ENCODE measurements around the gene ZNF627.
"Not testable (repeated sequence)": the region's sequence is repeated elsewhere in the genome, so short reads cannot be mapped to it uniquely, and the experiment has no call there.

The ZNF627 gene

GRCh38 chr19:11580116-11580515 lies 17.2 kb upstream of the ZNF627 start:
- Histone ChIP-seq H3K9ac (ENCODE audit: low read length) (no peak overlapping the region), H3K4me3 (ENCODE audit: low read length) (no peak overlapping the region), H3K27ac (ENCODE audit: low read depth, low read length) (no peak overlapping the region), H3K36me3 (ENCODE audit: control insufficient read depth, insufficient read depth, low read length) (no peaks in the 10 kb centered on the region), H3K27me3 (ENCODE audit: control insufficient read depth, insufficient read depth, low read length) (peaks cover 5% of the 10 kb centered on the region), H3K4me1 (ENCODE audit: control insufficient read depth, insufficient read depth, low read length) (no peaks in the 10 kb centered on the region)

GRCh38 chr19:11581740-11582139 lies 15.5 kb upstream of the ZNF627 start:
- no peaks in the 10 kb centered on the region for H3K4me1 ChIP-seq (ENCODE audit: control insufficient read depth, insufficient read depth, low read length)
- H3K36me3 ChIP-seq (ENCODE audit: control insufficient read depth, insufficient read depth, low read length), result no peaks in the 10 kb centered on the region
- no peak overlapping the region for H3K27ac ChIP-seq (ENCODE audit: low read depth, low read length)
- H3K9ac ChIP-seq (ENCODE audit: low read length), result no peak overlapping the region
- peaks cover 5% of the 10 kb centered on the region for H3K27me3 ChIP-seq (ENCODE audit: control insufficient read depth, insufficient read depth, low read length)
- H3K4me3 ChIP-seq (ENCODE audit: low read length), result no peak overlapping the region

GRCh38 chr19:11586331-11586730 lies 11.0 kb upstream of the ZNF627 start:
- no peak overlapping the region for H3K9ac ChIP-seq (ENCODE audit: low read length)
- H3K4me1 ChIP-seq (ENCODE audit: control insufficient read depth, insufficient read depth, low read length), result peaks cover 4% of the 10 kb centered on the region
- no peaks in the 10 kb centered on the region for H3K36me3 ChIP-seq (ENCODE audit: control insufficient read depth, insufficient read depth, low read length)
- H3K4me3 ChIP-seq (ENCODE audit: low read length), result no peak overlapping the region
- no peak overlapping the region for H3K27ac ChIP-seq (ENCODE audit: low read depth, low read length)
- no peaks in the 10 kb centered on the region for H3K27me3 ChIP-seq (ENCODE audit: control insufficient read depth, insufficient read depth, low read length)

GRCh38 chr19:11587302-11587974 lies 9.8 kb upstream of the ZNF627 start:
- no peak overlapping the region for H3K9ac ChIP-seq (ENCODE audit: low read length)

GRCh38 chr19:11587975-11588631 lies 9.2 kb upstream of the ZNF627 start:
- no peak overlapping the region for H3K27ac ChIP-seq (ENCODE audit: low read depth, low read length)
- H3K4me3 ChIP-seq (ENCODE audit: low read length), result peak overlapping the region; percentile 41
- H3K36me3 ChIP-seq (ENCODE audit: control insufficient read depth, insufficient read depth, low read length), result no peaks in the 10 kb centered on the region
- peaks cover 4% of the 10 kb centered on the region for H3K4me1 ChIP-seq (ENCODE audit: control insufficient read depth, insufficient read depth, low read length)
- H3K27me3 ChIP-seq (ENCODE audit: control insufficient read depth, insufficient read depth, low read length), result no peaks in the 10 kb centered on the region
- H3K9ac ChIP-seq (ENCODE audit: low read length), result no peak overlapping the region

More at GRCh38 chr19:11587302-11587974, 9.8 kb upstream of the ZNF627 start:
- peak overlapping the region; percentile 41 for H3K4me3 ChIP-seq (ENCODE audit: low read length)
- H3K4me1 ChIP-seq (ENCODE audit: control insufficient read depth, insufficient read depth, low read length), result peaks cover 4% of the 10 kb centered on the region
- no peaks in the 10 kb centered on the region for H3K36me3 ChIP-seq (ENCODE audit: control insufficient read depth, insufficient read depth, low read length)
- H3K27me3 ChIP-seq (ENCODE audit: control insufficient read depth, insufficient read depth, low read length), result no peaks in the 10 kb centered on the region
- no peak overlapping the region for H3K27ac ChIP-seq (ENCODE audit: low read depth, low read length)

GRCh38 chr19:11594084-11594483 lies 3.2 kb upstream of the ZNF627 start:
- no peak overlapping the region for H3K9ac ChIP-seq (ENCODE audit: low read length)
- H3K36me3 ChIP-seq (ENCODE audit: control insufficient read depth, insufficient read depth, low read length), result no peaks in the 10 kb centered on the region
- H3K4me1 ChIP-seq (ENCODE audit: control insufficient read depth, insufficient read depth, low read length), result peaks cover 4% of the 10 kb centered on the region
- H3K4me3 ChIP-seq (ENCODE audit: low read length), result no peak overlapping the region
- no peak overlapping the region for H3K27ac ChIP-seq (ENCODE audit: low read depth, low read length)
- H3K27me3 ChIP-seq (ENCODE audit: control insufficient read depth, insufficient read depth, low read length), result no peaks in the 10 kb centered on the region

- Histone ChIP-seq H3K9ac (ENCODE audit: low read length) (no peak overlapping the region), H3K27me3 (ENCODE audit: control insufficient read depth, insufficient read depth, low read length) (no peaks in the 10 kb centered on the region), H3K4me1 (ENCODE audit: control insufficient read depth, insufficient read depth, low read length) (peaks cover 4% of the 10 kb centered on the region), H3K36me3 (ENCODE audit: control insufficient read depth, insufficient read depth, low read length) (no peaks in the 10 kb centered on the region), H3K4me3 (ENCODE audit: low read length) (no peak overlapping the region), H3K27ac (ENCODE audit: low read depth, low read length) (no peak overlapping the region)
Observed at GRCh38 chr19:11596156-11596555, 1.1 kb upstream of the ZNF627 start.

- Histone ChIP-seq H3K36me3 (ENCODE audit: control insufficient read depth, insufficient read depth, low read length) (no peaks in the 10 kb centered on the region), H3K27me3 (ENCODE audit: control insufficient read depth, insufficient read depth, low read length) (no peaks in the 10 kb centered on the region), H3K4me3 (ENCODE audit: low read length) (peak overlapping the region; percentile 99), H3K4me1 (ENCODE audit: control insufficient read depth, insufficient read depth, low read length) (peaks cover 4% of the 10 kb centered on the region), H3K27ac (ENCODE audit: low read depth, low read length) (peak overlapping the region; percentile 98), H3K9ac (ENCODE audit: low read length) (peak overlapping the region; percentile 99)
Observed at GRCh38 chr19:11598103-11598483, 810 bp downstream of the ZNF627 start.

GRCh38 chr19:11598746-11599145 lies 1.5 kb downstream of the ZNF627 start:
- peaks cover 4% of the 10 kb centered on the region for H3K4me1 ChIP-seq (ENCODE audit: control insufficient read depth, insufficient read depth, low read length)
- H3K27ac ChIP-seq (ENCODE audit: low read depth, low read length), result no peak overlapping the region
- H3K4me3 ChIP-seq (ENCODE audit: low read length), result no peak overlapping the region
- H3K27me3 ChIP-seq (ENCODE audit: control insufficient read depth, insufficient read depth, low read length), result no peaks in the 10 kb centered on the region
- H3K36me3 ChIP-seq (ENCODE audit: control insufficient read depth, insufficient read depth, low read length), result no peaks in the 10 kb centered on the region
- H3K9ac ChIP-seq (ENCODE audit: low read length), result no peak overlapping the region

- not testable (repeated sequence) for H3K27ac ChIP-seq (ENCODE audit: low read depth, low read length); H3K27me3 ChIP-seq (ENCODE audit: control insufficient read depth, insufficient read depth, low read length); H3K4me1 ChIP-seq (ENCODE audit: control insufficient read depth, insufficient read depth, low read length); H3K36me3 ChIP-seq (ENCODE audit: control insufficient read depth, insufficient read depth, low read length); H3K9ac ChIP-seq (ENCODE audit: low read length); H3K4me3 ChIP-seq (ENCODE audit: low read length)
Observed at GRCh38 chr19:11599704-11600103, 2.4 kb downstream of the ZNF627 start.

- no peaks in the 10 kb centered on the region for H3K27me3 ChIP-seq (ENCODE audit: control insufficient read depth, insufficient read depth, low read length)
Observed at GRCh38 chr19:11606484-11606883, 9.2 kb downstream of the ZNF627 start.

GRCh38 chr19:11611730-11612129 lies 14.4 kb downstream of the ZNF627 start:
- H3K27ac ChIP-seq (ENCODE audit: low read depth, low read length), result no peak overlapping the region
- no peaks in the 10 kb centered on the region for H3K4me1 ChIP-seq (ENCODE audit: control insufficient read depth, insufficient read depth, low read length)
- H3K9ac ChIP-seq (ENCODE audit: low read length), result no peak overlapping the region
- H3K4me3 ChIP-seq (ENCODE audit: low read length), result no peak overlapping the region
- peaks cover 6% of the 10 kb centered on the region for H3K36me3 ChIP-seq (ENCODE audit: control insufficient read depth, insufficient read depth, low read length)
- H3K27me3 ChIP-seq (ENCODE audit: control insufficient read depth, insufficient read depth, low read length), result no peaks in the 10 kb centered on the region

More at GRCh38 chr19:11606484-11606883, 9.2 kb downstream of the ZNF627 start:
- peaks cover 4% of the 10 kb centered on the region for H3K36me3 ChIP-seq (ENCODE audit: control insufficient read depth, insufficient read depth, low read length)
- H3K4me3 ChIP-seq (ENCODE audit: low read length), result no peak overlapping the region
- H3K4me1 ChIP-seq (ENCODE audit: control insufficient read depth, insufficient read depth, low read length), result no peaks in the 10 kb centered on the region
- H3K27ac ChIP-seq (ENCODE audit: low read depth, low read length), result no peak overlapping the region
- H3K9ac ChIP-seq (ENCODE audit: low read length), result no peak overlapping the region
